WERI-Rb-1 (cell line): ENCODE data around the gene GRB7.
"Not testable (repeated sequence)": the region's sequence is repeated elsewhere in the genome, so short reads cannot be mapped to it uniquely, and the experiment has no call there.

Source experiments
- DNase-seq: peaks from one replicate; pipeline ENCODE4 v3.0.0-alpha.2; 2020
- H3K27ac ChIP-seq: fragments of 250-450 bp; sonication (Bioruptor Pico); 2 replicates; pipeline ENCODE4 v1.5.1; 2020; ENCODE audit warnings: mild to moderate bottlenecking, moderate library complexity
- H3K27me3 ChIP-seq: fragments of 250-450 bp; sonication (Bioruptor Pico); 2 replicates; pipeline ENCODE4 v1.5.1; 2021; ENCODE audit warnings: mild to moderate bottlenecking, low read depth, moderate library complexity; ENCODE audit not compliant: insufficient read depth, severe bottlenecking
- H3K36me3 ChIP-seq: fragments of 250-450 bp; sonication (Bioruptor Pico); 2 replicates; pipeline ENCODE4 v1.5.1; 2020; ENCODE audit warnings: mild to moderate bottlenecking, moderate library complexity
- H3K4me3 ChIP-seq: 2 replicates; pipeline ENCODE4 v1.5.1; 2011; ENCODE audit warnings: low read depth, mild to moderate bottlenecking, control low read depth, low read length
- H3K9me3 ChIP-seq: fragments of 250-450 bp; sonication (Bioruptor Pico); 2 replicates; pipeline ENCODE4 v1.5.1; 2021; ENCODE audit warnings: mild to moderate bottlenecking, moderate library complexity; ENCODE audit not compliant: severe bottlenecking
- CTCF ChIP-seq: IDR thresholded peaks from 2 replicates; pipeline ENCODE4 v1.5.1; 2011; ENCODE audit warnings: low read depth, mild to moderate bottlenecking, control low read depth, inconsistent platforms, low read length

The GRB7 gene

GRCh38 chr17:39717660-39718059 lies 20.1 kb upstream of the GRB7 start:
- no peaks in the 10 kb centered on the region for H3K36me3 ChIP-seq

GRCh38 chr17:39719563-39720355 lies 18.0 kb upstream of the GRB7 start:
- Histone ChIP-seq H3K27me3 (no peaks in the 10 kb centered on the region), H3K4me3 (no peak overlapping the region), H3K27ac (no peak overlapping the region), H3K36me3 (peaks cover 5% of the 10 kb centered on the region), H3K9me3 (no peaks in the 10 kb centered on the region)
- DNase-seq, result no peak
- TF ChIP-seq CTCF, result no peak

More at GRCh38 chr17:39717660-39718059, 20.1 kb upstream of the GRB7 start:
- Histone ChIP-seq H3K27ac (no peak overlapping the region), H3K9me3 (no peaks in the 10 kb centered on the region), H3K27me3 (no peaks in the 10 kb centered on the region), H3K4me3 (no peak overlapping the region)
- no peak for DNase-seq
- TF ChIP-seq CTCF, result no peak

GRCh38 chr17:39722104-39722503 lies 15.6 kb upstream of the GRB7 start:
- Histone ChIP-seq H3K4me3 (no peak overlapping the region), H3K36me3 (peaks cover 8% of the 10 kb centered on the region), H3K9me3 (no peaks in the 10 kb centered on the region), H3K27me3 (no peaks in the 10 kb centered on the region), H3K27ac (no peak overlapping the region)
- no peak for TF ChIP-seq CTCF
- DNase-seq, result no peak

- H3K27ac ChIP-seq, result no peak overlapping the region
- no peak overlapping the region for H3K4me3 ChIP-seq
- no peak for DNase-seq
- H3K27me3 ChIP-seq, result no peaks in the 10 kb centered on the region
- TF ChIP-seq CTCF, result no peak
- H3K36me3 ChIP-seq, result peaks cover 16% of the 10 kb centered on the region
- H3K9me3 ChIP-seq, result no peaks in the 10 kb centered on the region
Measured at GRCh38 chr17:39722965-39723848, 14.5 kb upstream of the GRB7 start.

GRCh38 chr17:39724731-39725130 lies 13.0 kb upstream of the GRB7 start:
- Histone ChIP-seq H3K9me3 (no peaks in the 10 kb centered on the region), H3K27me3 (no peaks in the 10 kb centered on the region), H3K36me3 (peaks cover 27% of the 10 kb centered on the region), H3K27ac (no peak overlapping the region), H3K4me3 (no peak overlapping the region)
- no peak for TF ChIP-seq CTCF
- DNase-seq, result no peak

GRCh38 chr17:39725923-39726322 lies 11.8 kb upstream of the GRB7 start:
- not testable (repeated sequence) for DNase-seq, H3K27ac ChIP-seq, H3K27me3 ChIP-seq, H3K4me3 ChIP-seq, H3K9me3 ChIP-seq
- H3K36me3 ChIP-seq, result peaks cover 27% of the 10 kb centered on the region
